ENCODE data around the gene AKR1C2. TPM values are rescaled to one million over a fixed set of nuclear protein-coding genes. Genes with fewer than 3 reads are reported as not detected.
"Not testable (repeated sequence)": the region's sequence is repeated elsewhere in the genome, so short reads cannot be mapped to it uniquely, and the experiment has no call there.

Gene AKR1C2
- total RNA-seq, 4 donors from 2014 or later = 43.0 to 72.7 (median 53.7) TPM

DNA sequence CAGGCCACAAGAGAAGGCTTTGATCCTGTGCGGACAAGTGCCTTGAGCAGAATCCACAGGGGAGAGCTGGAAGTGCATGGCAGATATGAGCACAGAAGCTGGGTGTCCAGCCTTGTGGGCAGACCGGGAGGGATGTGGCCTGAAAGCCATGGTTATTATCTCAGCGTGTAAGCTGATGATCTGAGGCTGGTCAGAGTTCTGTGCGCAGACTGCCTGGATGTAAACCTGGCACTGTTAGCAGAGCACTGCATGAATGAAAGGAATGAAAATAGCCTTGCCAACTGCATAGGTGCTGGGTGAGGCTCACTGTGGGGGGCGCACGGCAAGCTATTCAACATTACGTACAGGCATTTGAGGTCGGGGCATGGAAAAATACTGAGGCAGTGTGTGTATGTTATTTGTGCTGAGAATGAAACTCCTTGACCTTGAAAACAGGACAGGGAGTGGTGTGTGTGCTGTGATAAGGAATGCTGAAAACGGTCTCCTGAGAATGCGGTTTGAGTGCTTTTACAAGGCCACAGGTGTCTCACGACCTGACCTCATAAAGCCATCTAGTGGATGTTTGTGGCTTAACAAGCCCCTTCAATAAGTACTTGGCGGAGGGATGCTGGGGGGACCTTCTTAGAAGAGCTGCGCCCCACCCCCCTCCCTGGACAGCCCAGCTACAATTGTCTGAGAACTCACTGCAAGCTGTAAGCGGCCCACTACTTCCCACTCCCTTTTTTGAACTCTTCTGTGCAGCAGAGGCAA lies 21.8 kb downstream of the AKR1C2 start:
- peak; percentile 51 for DNase-seq
- Histone ChIP-seq H3K36me3 (no peaks in the 10 kb centered on the region), H3K27me3 (no peaks in the 10 kb centered on the region), H3K4me3 (no peak overlapping the region), H3K4me1 (peaks cover 0 to 15% (median 8%) of the 10 kb centered on the region in 4 donors), H3K9me3 (no peaks in the 10 kb centered on the region), H3K27ac (peak overlapping the region; percentile 50 to 67 (median 62))
- TF ChIP-seq POLR2AphosphoS5 (IDR thresholded peaks at IDR 0.05) (no peak), CTCF (IDR thresholded peaks at IDR 0.05) (peak; percentile 31 to 74 (median 49))
- in situ Hi-C loops (cut with MboI; ENCODE audit: low pct_ligation_motif_present in 1 of 4, low pct_unique_long_range_greater_than_20kb in 1 of 4, low sequenced_read_pairs in 3 of 4) (no loop called here), intact Hi-C loops (cut with DNase I; ENCODE audit: low total_unique reads) (loop anchor here (5.0 kb wide), 1 partner anchor 130 kb away; no protein-coding TSS in a partner anchor)
- 36 to 60% methylated on average over 8 to 14 of the region's 14 CpGs for WGBS, 2 donors (ENCODE audit: low coverage in 1 of 2)

GRCh38 chr10:4980793-4981192 lies 22.9 kb downstream of the AKR1C2 start:
- H3K27ac ChIP-seq = no peak overlapping the region
- H3K27me3 ChIP-seq = no peaks in the 10 kb centered on the region
- 76 to 87% methylated on average over 2 of the region's 2 CpGs for WGBS, 2 donors (ENCODE audit: low coverage in 1 of 2)
- H3K4me1 ChIP-seq = peaks cover 0 to 15% (median 8%) of the 10 kb centered on the region in 4 donors
- no peak for DNase-seq
- no peak overlapping the region for H3K4me3 ChIP-seq
- TF ChIP-seq CTCF (IDR thresholded peaks at IDR 0.05) (no peak), POLR2A (IDR thresholded peaks at IDR 0.05) (no peak), POLR2AphosphoS5 (IDR thresholded peaks at IDR 0.05) (no peak), EP300 (IDR thresholded peaks at IDR 0.05; ENCODE audit: low read depth) (no peak)
- no peaks in the 10 kb centered on the region for H3K9me3 ChIP-seq
- intact Hi-C loops (cut with DNase I; ENCODE audit: low total_unique reads) = loop anchor here (5.0 kb wide), 1 partner anchor 128 kb away; no protein-coding TSS in a partner anchor
- H3K36me3 ChIP-seq = no peaks in the 10 kb centered on the region
- in situ Hi-C loops (cut with MboI; ENCODE audit: low pct_ligation_motif_present in 1 of 4, low pct_unique_long_range_greater_than_20kb in 1 of 4, low sequenced_read_pairs in 3 of 4) = no loop called here

GRCh38 chr10:4978870-4979269 lies 24.8 kb downstream of the AKR1C2 start:
- Histone ChIP-seq H3K27me3 (no peaks in the 10 kb centered on the region), H3K4me3 (no peak overlapping the region), H3K4me1 (peaks cover 0 to 15% (median 8%) of the 10 kb centered on the region in 4 donors), H3K27ac (no peak overlapping the region), H3K9me3 (no peaks in the 10 kb centered on the region), H3K36me3 (no peaks in the 10 kb centered on the region)
- DNase-seq = no peak
- WGBS, 2 donors (ENCODE audit: low coverage in 1 of 2) = 86 to 93% methylated on average over 4 of the region's 4 CpGs
- intact Hi-C loops (cut with DNase I; ENCODE audit: low total_unique reads) = no loop called here
- no peak for TF ChIP-seq CTCF (IDR thresholded peaks at IDR 0.05)
- no peak for TF ChIP-seq POLR2AphosphoS5 (IDR thresholded peaks at IDR 0.05)
- no peak for TF ChIP-seq EP300 (IDR thresholded peaks at IDR 0.05; ENCODE audit: low read depth)
- no peak for TF ChIP-seq POLR2A (IDR thresholded peaks at IDR 0.05)
- in situ Hi-C loops (cut with MboI; ENCODE audit: low pct_ligation_motif_present in 1 of 4, low pct_unique_long_range_greater_than_20kb in 1 of 4, low sequenced_read_pairs in 3 of 4) = no loop called here

- in situ Hi-C loops (cut with MboI; ENCODE audit: low pct_ligation_motif_present in 1 of 4, low pct_unique_long_range_greater_than_20kb in 1 of 4, low sequenced_read_pairs in 3 of 4) (no loop called here), intact Hi-C loops (cut with DNase I; ENCODE audit: low total_unique reads) (no loop called here)
- peaks cover 0 to 8% (median 5%) of the 10 kb centered on the region in 4 donors for H3K4me1 ChIP-seq
- H3K4me3 ChIP-seq = no peak overlapping the region
- no peak overlapping the region for H3K27ac ChIP-seq
- H3K9me3 ChIP-seq = no peaks in the 10 kb centered on the region
- no peak for DNase-seq
- H3K27me3 ChIP-seq = no peaks in the 10 kb centered on the region
- H3K36me3 ChIP-seq = no peaks in the 10 kb centered on the region
- TF ChIP-seq EP300 (IDR thresholded peaks at IDR 0.05; ENCODE audit: low read depth) (no peak), CTCF (IDR thresholded peaks at IDR 0.05) (no peak), POLR2A (IDR thresholded peaks at IDR 0.05) (no peak), POLR2AphosphoS5 (IDR thresholded peaks at IDR 0.05) (no peak)
These were observed 26.6 kb downstream of the AKR1C2 start for GRCh38 chr10:4977025-4977424.

DNA sequence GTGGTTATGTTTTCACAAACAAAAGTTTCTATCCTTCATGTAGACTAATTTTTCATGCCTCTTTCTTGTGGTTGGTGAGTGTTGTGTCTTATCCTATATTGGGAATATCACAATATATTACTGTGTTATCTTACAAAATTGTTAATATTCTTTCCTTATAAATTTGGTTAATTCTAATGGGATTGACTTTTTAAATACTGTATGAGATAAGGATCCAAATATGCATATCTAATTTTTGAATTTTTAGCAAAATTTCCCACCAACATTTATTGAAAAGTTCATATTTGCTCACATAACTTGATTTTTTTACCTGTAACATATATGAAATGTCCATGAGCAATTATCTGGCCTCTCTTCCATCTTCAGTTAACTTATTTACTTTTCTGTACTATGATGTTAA lies 29.3 kb downstream of the AKR1C2 start:
- H3K27ac ChIP-seq; H3K4me3 ChIP-seq; intact Hi-C loops (cut with DNase I; ENCODE audit: low total_unique reads); in situ Hi-C loops (cut with MboI; ENCODE audit: low pct_ligation_motif_present in 1 of 4, low pct_unique_long_range_greater_than_20kb in 1 of 4, low sequenced_read_pairs in 3 of 4); H3K9me3 ChIP-seq; DNase-seq; H3K4me1 ChIP-seq; H3K36me3 ChIP-seq; H3K27me3 ChIP-seq: not testable (repeated sequence)

GRCh38 chr10:4973294-4973693 lies 30.4 kb downstream of the AKR1C2 start:
- intact Hi-C loops (cut with DNase I; ENCODE audit: low total_unique reads); H3K9me3 ChIP-seq; in situ Hi-C loops (cut with MboI; ENCODE audit: low pct_ligation_motif_present in 1 of 4, low pct_unique_long_range_greater_than_20kb in 1 of 4, low sequenced_read_pairs in 3 of 4); H3K4me1 ChIP-seq; DNase-seq; H3K36me3 ChIP-seq; H3K27ac ChIP-seq; H3K27me3 ChIP-seq; H3K4me3 ChIP-seq: not testable (repeated sequence)
- 67% methylated on average over 1 of the region's 1 CpG; no CpG with 5 or more reads in 1 of the 2 donors for WGBS, 2 donors (ENCODE audit: low coverage in 1 of 2)

Data from transverse colon (tissue), 4 donors.